ENCODE results near the gene PLK5.
"Not testable (repeated sequence)": the region's sequence is repeated elsewhere in the genome, so short reads cannot be mapped to it uniquely, and the experiment has no call there.

The PLK5 gene

GRCh38 chr19:1491849-1492170 is 32.1 kb upstream of the PLK5 start:
- no peak for DNase-seq

GRCh38 chr19:1492474-1493006 is 31.3 kb upstream of the PLK5 start:
- no peak for DNase-seq

GRCh38 chr19:1494115-1494815 is 29.6 kb upstream of the PLK5 start:
- DNase-seq = no peak

GRCh38 chr19:1495051-1495798 is 28.7 kb upstream of the PLK5 start:
- no peak for DNase-seq

GRCh38 chr19:1495799-1496713 is 27.8 kb upstream of the PLK5 start:
- DNase-seq = no peak

GRCh38 chr19:1496714-1497577 is 26.9 kb upstream of the PLK5 start:
- DNase-seq = no peak

- no peak for DNase-seq
Observed at GRCh38 chr19:1497578-1498235, 26.2 kb upstream of the PLK5 start.

GRCh38 chr19:1499231-1499630 is 24.6 kb upstream of the PLK5 start:
- not testable (repeated sequence) for DNase-seq

GRCh38 chr19:1501200-1501595 is 22.7 kb upstream of the PLK5 start:
- no peak for DNase-seq

GRCh38 chr19:1502433-1503088 is 21.3 kb upstream of the PLK5 start:
- DNase-seq = no peak

GRCh38 chr19:1503089-1503924 is 20.6 kb upstream of the PLK5 start:
- DNase-seq = no peak

GRCh38 chr19:1503925-1504773 is 19.7 kb upstream of the PLK5 start:
- no peak for DNase-seq

GRCh38 chr19:1505012-1505411 is 18.9 kb upstream of the PLK5 start:
- DNase-seq = no peak

- no peak for DNase-seq
Observed at GRCh38 chr19:1505991-1506881, 17.6 kb upstream of the PLK5 start.

- DNase-seq = no peak
Observed at GRCh38 chr19:1507192-1507660, 16.7 kb upstream of the PLK5 start.

- peak; percentile 93 for DNase-seq
Observed at GRCh38 chr19:1507763-1508506, 15.9 kb upstream of the PLK5 start.

GRCh38 chr19:1508507-1508856 is 15.4 kb upstream of the PLK5 start:
- DNase-seq = no peak
